HG03378 (cell line): ENCODE results near the gene BPHL.
"Not testable (repeated sequence)": the region's sequence is repeated elsewhere in the genome, so short reads cannot be mapped to it uniquely, and the experiment has no call there.

ENCODE experiments used
- ATAC-seq: cut with Tn5 transposase; IDR thresholded peaks from one replicate; pipeline ENCODE4 v1.9.1; 2021; ENCODE audit warnings: mild to moderate bottlenecking, moderate library complexity; ENCODE audit not compliant: unreplicated experiment

BPHL gene

GRCh38 chr6:3120765-3121089, 2.2 kb downstream of the BPHL start:
- ATAC-seq: no peak

- ATAC-seq: no peak
Observed at GRCh38 chr6:3122823-3123182, 4.3 kb downstream of the BPHL start.

- no peak for ATAC-seq
Observed at GRCh38 chr6:3124667-3125066, 6.2 kb downstream of the BPHL start.

GRCh38 chr6:3125815-3126214, 7.3 kb downstream of the BPHL start:
- no peak for ATAC-seq

GRCh38 chr6:3128356-3129108, 10.0 kb downstream of the BPHL start:
- no peak for ATAC-seq

- ATAC-seq: no peak
Observed at GRCh38 chr6:3131695-3132094, 13.2 kb downstream of the BPHL start.

- ATAC-seq: no peak
Observed at GRCh38 chr6:3133515-3133914, 15.0 kb downstream of the BPHL start.

GRCh38 chr6:3135668-3136291, 17.3 kb downstream of the BPHL start:
- ATAC-seq: no peak

GRCh38 chr6:3136292-3137011, 17.9 kb downstream of the BPHL start:
- no peak for ATAC-seq

- no peak for ATAC-seq
Observed at GRCh38 chr6:3137057-3137777, 18.7 kb downstream of the BPHL start.

- not testable (repeated sequence) for ATAC-seq
Observed at GRCh38 chr6:3137873-3138272, 19.4 kb downstream of the BPHL start.

GRCh38 chr6:3138341-3138740, 19.8 kb downstream of the BPHL start:
- ATAC-seq: no peak

- ATAC-seq: no peak
Observed at GRCh38 chr6:3139090-3139903, 20.8 kb downstream of the BPHL start.

- ATAC-seq: no peak
Observed at GRCh38 chr6:3140201-3140600, 21.7 kb downstream of the BPHL start.

GRCh38 chr6:3142536-3142935, 24.0 kb downstream of the BPHL start:
- ATAC-seq: no peak

- ATAC-seq: no peak
Observed at GRCh38 chr6:3143158-3143557, 24.6 kb downstream of the BPHL start.

GRCh38 chr6:3144571-3144970, 26.1 kb downstream of the BPHL start:
- no peak for ATAC-seq

GRCh38 chr6:3147914-3148757, 29.6 kb downstream of the BPHL start:
- ATAC-seq: no peak

GRCh38 chr6:3151691-3152090, 33.2 kb downstream of the BPHL start:
- ATAC-seq: no peak

- ATAC-seq: no peak
Observed at GRCh38 chr6:3152689-3153088, 34.2 kb downstream of the BPHL start.
